SK-N-MC (cell line): ENCODE measurements around the gene AOPEP.

Source experiments
- EZH2 ChIP-seq: fragments of 200-600 bp; sonication (generic); IDR thresholded peaks from one replicate; pipeline ENCODE4 v1.6.1; 2017; ENCODE audit warnings: antibody characterized with exemption
- POLR2AphosphoS5 ChIP-seq: IDR thresholded peaks from 2 replicates; pipeline ENCODE4 v1.6.1; 2012; ENCODE audit warnings: mild to moderate bottlenecking, low read depth, low read length, borderline replicate concordance

GRCh38 chr9:94824411-94824810 lies 97.9 kb downstream of the AOPEP start:
- TF ChIP-seq EZH2 (no peak), POLR2AphosphoS5 (no peak)
